GM12873 (cell line): ENCODE measurements around the gene AP1M1.

Experiments
- TF ChIP-seq, protein P1 (sequence below): IDR thresholded peaks from 2 replicates; pipeline ENCODE4 v1.5.1; 2012; ENCODE audit warnings: low read depth, mild to moderate bottlenecking, moderate library complexity, low read length, control low read depth; ENCODE audit not compliant: insufficient read depth; ENCODE audit errors: missing control alignments

The AP1M1 gene

GRCh38 chr19:16197622-16198369 is at the start of gene AP1M1:
TSS of gene AP1M1 (plus strand) at chr19:16197911. CDS start at chr19:16198027, 116 bp downstream.
- TF ChIP-seq, protein P1, sequence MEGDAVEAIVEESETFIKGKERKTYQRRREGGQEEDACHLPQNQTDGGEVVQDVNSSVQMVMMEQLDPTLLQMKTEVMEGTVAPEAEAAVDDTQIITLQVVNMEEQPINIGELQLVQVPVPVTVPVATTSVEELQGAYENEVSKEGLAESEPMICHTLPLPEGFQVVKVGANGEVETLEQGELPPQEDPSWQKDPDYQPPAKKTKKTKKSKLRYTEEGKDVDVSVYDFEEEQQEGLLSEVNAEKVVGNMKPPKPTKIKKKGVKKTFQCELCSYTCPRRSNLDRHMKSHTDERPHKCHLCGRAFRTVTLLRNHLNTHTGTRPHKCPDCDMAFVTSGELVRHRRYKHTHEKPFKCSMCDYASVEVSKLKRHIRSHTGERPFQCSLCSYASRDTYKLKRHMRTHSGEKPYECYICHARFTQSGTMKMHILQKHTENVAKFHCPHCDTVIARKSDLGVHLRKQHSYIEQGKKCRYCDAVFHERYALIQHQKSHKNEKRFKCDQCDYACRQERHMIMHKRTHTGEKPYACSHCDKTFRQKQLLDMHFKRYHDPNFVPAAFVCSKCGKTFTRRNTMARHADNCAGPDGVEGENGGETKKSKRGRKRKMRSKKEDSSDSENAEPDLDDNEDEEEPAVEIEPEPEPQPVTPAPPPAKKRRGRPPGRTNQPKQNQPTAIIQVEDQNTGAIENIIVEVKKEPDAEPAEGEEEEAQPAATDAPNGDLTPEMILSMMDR, result no peak

GRCh38 chr19:16148443-16149229 is 49.1 kb upstream of the AP1M1 start:
- TF ChIP-seq, protein P1, result no peak

GRCh38 chr19:16153582-16154336 is 44.0 kb upstream of the AP1M1 start:
- TF ChIP-seq, protein P1, result no peak

DNA sequence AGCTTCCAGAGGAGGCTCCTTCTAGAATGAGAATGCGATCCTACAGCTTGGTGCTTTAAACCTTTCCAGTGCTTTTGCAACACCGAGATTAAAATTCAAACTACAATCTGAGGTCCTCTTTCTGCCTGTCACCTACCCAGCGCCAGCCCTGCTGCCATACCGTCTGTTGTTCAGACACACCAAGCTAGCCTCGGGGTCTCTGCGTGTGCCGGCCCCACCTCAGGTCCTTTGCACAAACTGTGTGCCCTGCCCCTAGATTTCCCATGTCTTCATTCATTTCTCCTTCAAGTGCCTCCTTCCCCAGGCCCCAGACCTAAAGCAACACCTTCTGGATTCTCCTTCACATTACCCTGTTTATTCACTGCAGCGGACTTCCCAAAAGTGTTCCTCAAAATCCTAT is 43.2 kb upstream of the AP1M1 start:
- TF ChIP-seq, protein P1, result no peak

- TF ChIP-seq, protein P1, result no peak
Observed at GRCh38 chr19:16155128-16155527, 42.6 kb upstream of the AP1M1 start.

GRCh38 chr19:16156904-16157303 is 40.8 kb upstream of the AP1M1 start:
- TF ChIP-seq, protein P1, result no peak

- TF ChIP-seq, protein P1, result no peak
Observed at GRCh38 chr19:16157601-16158000, 40.1 kb upstream of the AP1M1 start.
